Measurements from ENCODE around the gene AGPS.

- TF ChIP-seq EZH2phosphoT487 (IDR thresholded peaks at IDR 0.05; ENCODE audit: insufficient read depth, low read depth) (no peak), EZH2 (IDR thresholded peaks at IDR 0.05; ENCODE audit: insufficient read depth, poor library complexity, severe bottlenecking) (no peak)
Observed at GRCh38 chr2:177400337-177400923, 7.9 kb downstream of the AGPS start.

Measured in GM23248 (cell line).